ENCODE data around the gene TMEM26. TPM values are rescaled to one million over a fixed set of nuclear protein-coding genes. Genes with fewer than 3 reads are reported as not detected.

The TMEM26 gene
- total RNA-seq, 1 donor from 2014 or later = not detected

DNA sequence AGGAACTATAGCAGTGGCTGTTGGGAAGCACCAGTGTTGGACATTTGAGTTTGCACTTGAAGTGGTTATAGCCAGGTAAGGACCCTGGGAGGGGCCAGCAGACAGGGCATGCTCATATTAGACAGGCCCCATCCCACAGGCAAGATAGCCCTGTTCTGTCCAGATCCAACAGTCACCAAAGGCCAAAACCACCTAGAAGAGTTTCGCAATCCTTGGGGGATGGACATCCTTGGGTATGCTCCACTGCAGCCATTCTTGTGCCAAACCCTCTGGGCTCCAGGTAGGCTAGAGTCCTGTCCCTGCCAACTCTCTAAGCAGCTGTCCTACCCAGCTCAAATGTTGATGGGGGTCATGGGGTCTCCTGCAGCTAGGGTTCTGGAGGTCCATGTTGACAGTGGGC, 76.8 kb downstream of the TMEM26 start:
- Mint-ChIP-seq H3K36me3 (no peaks in the 10 kb centered on the region), H3K27me3 (ENCODE audit: insufficient read depth, low read depth) (peaks cover 5% of the 10 kb centered on the region), H3K4me3 (no peak overlapping the region), H3K9me3 (peaks cover 3% of the 10 kb centered on the region), H3K27ac (no peak overlapping the region), H3K4me1 (no peaks in the 10 kb centered on the region)
- H3K9me3 ChIP-seq (ENCODE audit: low read depth) = no peaks in the 10 kb centered on the region
- H2AFZ ChIP-seq (replicated peaks) = no peak overlapping the region
- TF ChIP-seq, protein P1, sequence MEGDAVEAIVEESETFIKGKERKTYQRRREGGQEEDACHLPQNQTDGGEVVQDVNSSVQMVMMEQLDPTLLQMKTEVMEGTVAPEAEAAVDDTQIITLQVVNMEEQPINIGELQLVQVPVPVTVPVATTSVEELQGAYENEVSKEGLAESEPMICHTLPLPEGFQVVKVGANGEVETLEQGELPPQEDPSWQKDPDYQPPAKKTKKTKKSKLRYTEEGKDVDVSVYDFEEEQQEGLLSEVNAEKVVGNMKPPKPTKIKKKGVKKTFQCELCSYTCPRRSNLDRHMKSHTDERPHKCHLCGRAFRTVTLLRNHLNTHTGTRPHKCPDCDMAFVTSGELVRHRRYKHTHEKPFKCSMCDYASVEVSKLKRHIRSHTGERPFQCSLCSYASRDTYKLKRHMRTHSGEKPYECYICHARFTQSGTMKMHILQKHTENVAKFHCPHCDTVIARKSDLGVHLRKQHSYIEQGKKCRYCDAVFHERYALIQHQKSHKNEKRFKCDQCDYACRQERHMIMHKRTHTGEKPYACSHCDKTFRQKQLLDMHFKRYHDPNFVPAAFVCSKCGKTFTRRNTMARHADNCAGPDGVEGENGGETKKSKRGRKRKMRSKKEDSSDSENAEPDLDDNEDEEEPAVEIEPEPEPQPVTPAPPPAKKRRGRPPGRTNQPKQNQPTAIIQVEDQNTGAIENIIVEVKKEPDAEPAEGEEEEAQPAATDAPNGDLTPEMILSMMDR (IDR thresholded peaks at IDR 0.05) = no peak
- TF ChIP-seq EZH2 (IDR thresholded peaks at IDR 0.05) (no peak), EZH2phosphoT487 (IDR thresholded peaks at IDR 0.05) (no peak)
- H3K79me2 ChIP-seq (ENCODE audit: low read depth) = no peaks in the 10 kb centered on the region
- no peak overlapping the region for H3K4me3 ChIP-seq
- H4K20me1 ChIP-seq (ENCODE audit: low read depth) = no peaks in the 10 kb centered on the region
- no peaks in the 10 kb centered on the region for H3F3A ChIP-seq (ENCODE audit: low read depth)
- DNase-seq (ENCODE audit: low spot score) = no peak
- no peak overlapping the region for H3K4me2 ChIP-seq
- H3K9ac ChIP-seq = no peak overlapping the region
- H3K27me3 ChIP-seq = no peaks in the 10 kb centered on the region
- H3K27ac ChIP-seq = no peak overlapping the region
- H3K36me3 ChIP-seq = no peaks in the 10 kb centered on the region
- H3K4me1 ChIP-seq = no peaks in the 10 kb centered on the region

- no peak overlapping the region for H3K4me2 ChIP-seq
- no peak overlapping the region for H3K4me3 ChIP-seq
- no peak overlapping the region for H2AFZ ChIP-seq (replicated peaks)
- Mint-ChIP-seq H3K27me3 (ENCODE audit: insufficient read depth, low read depth) (no peaks in the 10 kb centered on the region), H3K4me3 (no peak overlapping the region), H3K9me3 (no peaks in the 10 kb centered on the region), H3K36me3 (no peaks in the 10 kb centered on the region), H3K27ac (no peak overlapping the region), H3K4me1 (no peaks in the 10 kb centered on the region)
- H3K79me2 ChIP-seq (ENCODE audit: low read depth) = no peaks in the 10 kb centered on the region
- H3K9me3 ChIP-seq (ENCODE audit: low read depth) = no peaks in the 10 kb centered on the region
- TF ChIP-seq EZH2phosphoT487 (IDR thresholded peaks at IDR 0.05) (no peak), EZH2 (IDR thresholded peaks at IDR 0.05) (no peak)
- TF ChIP-seq, protein P1 (IDR thresholded peaks at IDR 0.05) = no peak
- DNase-seq (ENCODE audit: low spot score) = no peak
- no peak overlapping the region for H3K27ac ChIP-seq
- H3K9ac ChIP-seq = no peak overlapping the region
- no peaks in the 10 kb centered on the region for H3K4me1 ChIP-seq
- H3K27me3 ChIP-seq = no peaks in the 10 kb centered on the region
- no peaks in the 10 kb centered on the region for H3F3A ChIP-seq (ENCODE audit: low read depth)
- H4K20me1 ChIP-seq (ENCODE audit: low read depth) = no peaks in the 10 kb centered on the region
- no peaks in the 10 kb centered on the region for H3K36me3 ChIP-seq
These were observed 86.8 kb downstream of the TMEM26 start for GRCh38 chr10:61366365-61366764.

GRCh38 chr10:61364619-61365018, 88.6 kb downstream of the TMEM26 start:
- H3K4me1 ChIP-seq = no peaks in the 10 kb centered on the region
- no peak overlapping the region for H2AFZ ChIP-seq (replicated peaks)
- H3F3A ChIP-seq (ENCODE audit: low read depth) = no peaks in the 10 kb centered on the region
- Mint-ChIP-seq H3K9me3 (no peaks in the 10 kb centered on the region), H3K27me3 (ENCODE audit: insufficient read depth, low read depth) (no peaks in the 10 kb centered on the region), H3K4me1 (no peaks in the 10 kb centered on the region), H3K27ac (no peak overlapping the region), H3K36me3 (no peaks in the 10 kb centered on the region), H3K4me3 (no peak overlapping the region)
- H4K20me1 ChIP-seq (ENCODE audit: low read depth) = no peaks in the 10 kb centered on the region
- H3K4me2 ChIP-seq = no peak overlapping the region
- no peaks in the 10 kb centered on the region for H3K36me3 ChIP-seq
- TF ChIP-seq EZH2 (IDR thresholded peaks at IDR 0.05) = no peak
- TF ChIP-seq EZH2phosphoT487 (IDR thresholded peaks at IDR 0.05) = no peak
- TF ChIP-seq, protein P1 (IDR thresholded peaks at IDR 0.05) = no peak
- H3K27me3 ChIP-seq = no peaks in the 10 kb centered on the region
- H3K4me3 ChIP-seq = no peak overlapping the region
- no peak for DNase-seq (ENCODE audit: low spot score)
- no peaks in the 10 kb centered on the region for H3K9me3 ChIP-seq (ENCODE audit: low read depth)
- H3K9ac ChIP-seq = no peak overlapping the region
- no peaks in the 10 kb centered on the region for H3K79me2 ChIP-seq (ENCODE audit: low read depth)
- H3K27ac ChIP-seq = no peak overlapping the region

Measured in neural progenitor cell (in vitro differentiated cells).